Measurements from ENCODE around the gene AIDA. TPM values are rescaled to one million over a fixed set of nuclear protein-coding genes. Genes with fewer than 3 reads are reported as not detected.
A peak's percentile ranks its signal among the peaks of the same experiment; 100 is the strongest.

AIDA gene
- total RNA-seq, 3 donors from 2014 or later, result 35.5 to 87.9 (median 35.5) TPM

DNA sequence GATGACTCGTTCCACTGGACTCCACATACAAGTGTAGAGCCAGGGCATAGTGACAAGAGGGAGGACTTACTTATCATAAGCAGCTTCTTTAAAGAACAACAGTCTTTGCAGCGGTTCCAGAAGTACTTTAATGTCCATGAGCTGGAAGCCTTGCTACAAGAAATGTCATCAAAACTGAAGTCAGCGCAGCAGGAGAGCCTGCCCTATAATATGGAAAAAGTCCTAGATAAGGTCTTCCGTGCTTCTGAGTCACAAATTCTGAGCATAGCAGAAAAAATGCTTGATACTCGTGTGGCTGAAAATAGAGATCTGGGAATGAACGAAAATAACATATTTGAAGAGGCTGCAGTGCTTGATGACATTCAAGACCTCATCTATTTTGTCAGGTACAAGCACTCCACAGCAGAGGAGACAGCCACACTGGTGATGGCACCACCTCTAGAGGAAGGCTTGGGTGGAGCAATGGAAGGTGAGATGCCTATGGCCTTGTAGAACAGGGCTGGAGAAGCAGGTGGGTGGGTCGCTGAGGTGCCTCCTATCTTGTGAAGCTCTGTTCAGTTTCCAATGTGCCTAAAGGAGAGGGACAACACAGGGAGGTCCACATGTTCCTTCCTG is 82.3 kb downstream of the AIDA start:
- no peak overlapping the region for H3K4me3 ChIP-seq
- no peak for ATAC-seq
- no peak for DNase-seq
- intact Hi-C loops (cut with DNase I, micrococcal nuclease), result no loop called here
- no peaks in the 10 kb centered on the region for H3K9me3 ChIP-seq
- no peaks in the 10 kb centered on the region for H3K4me1 ChIP-seq (ENCODE audit: low read depth)
- peaks cover 5% of the 10 kb centered on the region for H3K36me3 ChIP-seq (ENCODE audit: low read depth)
- TF ChIP-seq, protein P1, sequence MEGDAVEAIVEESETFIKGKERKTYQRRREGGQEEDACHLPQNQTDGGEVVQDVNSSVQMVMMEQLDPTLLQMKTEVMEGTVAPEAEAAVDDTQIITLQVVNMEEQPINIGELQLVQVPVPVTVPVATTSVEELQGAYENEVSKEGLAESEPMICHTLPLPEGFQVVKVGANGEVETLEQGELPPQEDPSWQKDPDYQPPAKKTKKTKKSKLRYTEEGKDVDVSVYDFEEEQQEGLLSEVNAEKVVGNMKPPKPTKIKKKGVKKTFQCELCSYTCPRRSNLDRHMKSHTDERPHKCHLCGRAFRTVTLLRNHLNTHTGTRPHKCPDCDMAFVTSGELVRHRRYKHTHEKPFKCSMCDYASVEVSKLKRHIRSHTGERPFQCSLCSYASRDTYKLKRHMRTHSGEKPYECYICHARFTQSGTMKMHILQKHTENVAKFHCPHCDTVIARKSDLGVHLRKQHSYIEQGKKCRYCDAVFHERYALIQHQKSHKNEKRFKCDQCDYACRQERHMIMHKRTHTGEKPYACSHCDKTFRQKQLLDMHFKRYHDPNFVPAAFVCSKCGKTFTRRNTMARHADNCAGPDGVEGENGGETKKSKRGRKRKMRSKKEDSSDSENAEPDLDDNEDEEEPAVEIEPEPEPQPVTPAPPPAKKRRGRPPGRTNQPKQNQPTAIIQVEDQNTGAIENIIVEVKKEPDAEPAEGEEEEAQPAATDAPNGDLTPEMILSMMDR (IDR thresholded peaks at IDR 0.05), result no peak

DNA sequence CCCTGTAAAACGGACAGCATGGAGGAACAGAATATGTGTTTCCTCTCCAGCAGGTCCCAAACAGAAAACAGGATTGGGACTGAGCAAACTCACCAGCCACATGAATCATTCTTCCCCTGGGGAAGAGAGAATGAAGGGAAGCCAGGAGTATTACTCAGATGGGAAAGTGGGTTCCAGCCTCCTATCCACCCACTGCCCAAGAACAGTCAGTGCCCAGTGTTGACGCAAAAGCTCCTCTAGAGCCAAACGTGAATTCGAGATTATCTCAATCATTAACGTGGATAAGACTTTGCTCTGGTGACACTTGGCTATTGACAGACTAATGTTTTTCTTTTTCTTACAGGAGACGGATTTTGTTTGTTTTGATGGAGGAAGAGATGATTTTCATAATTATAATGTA is 85.1 kb downstream of the AIDA start:
- Histone ChIP-seq H3K9me3 (no peaks in the 10 kb centered on the region), H3K4me1 (ENCODE audit: low read depth) (no peaks in the 10 kb centered on the region), H3K36me3 (ENCODE audit: low read depth) (no peaks in the 10 kb centered on the region), H3K4me3 (no peak overlapping the region)
- TF ChIP-seq, protein P1 (IDR thresholded peaks at IDR 0.05), result no peak
- DNase-seq, result no peak
- no peak for ATAC-seq
- intact Hi-C loops (cut with DNase I, micrococcal nuclease), result no loop called here

DNA sequence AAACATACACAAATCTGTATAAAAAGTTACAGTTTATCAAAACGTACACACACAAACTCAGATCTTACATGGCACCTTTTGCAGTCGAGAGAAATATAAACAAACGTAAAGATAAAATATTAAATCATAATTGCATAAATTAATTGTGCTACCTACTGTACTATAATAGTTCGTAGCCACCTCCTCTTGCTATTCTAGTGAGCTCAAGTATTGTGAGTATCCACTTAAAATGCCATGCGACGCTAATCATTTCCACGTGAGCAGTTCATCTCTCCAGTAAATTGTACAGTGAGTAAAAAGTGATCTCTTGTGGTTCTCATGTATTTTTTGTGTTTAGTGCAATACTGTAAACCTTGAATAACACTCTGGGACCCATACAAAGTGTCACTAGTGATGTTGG is 88.1 kb downstream of the AIDA start:
- peaks cover 6% of the 10 kb centered on the region for H3K4me1 ChIP-seq (ENCODE audit: low read depth)
- TF ChIP-seq, protein P1 (IDR thresholded peaks at IDR 0.05), result no peak
- intact Hi-C loops (cut with DNase I, micrococcal nuclease), result no loop called here
- DNase-seq (no peak), ATAC-seq (no peak)
- no peaks in the 10 kb centered on the region for H3K36me3 ChIP-seq (ENCODE audit: low read depth)
- no peak overlapping the region for H3K4me3 ChIP-seq
- no peaks in the 10 kb centered on the region for H3K9me3 ChIP-seq

DNA sequence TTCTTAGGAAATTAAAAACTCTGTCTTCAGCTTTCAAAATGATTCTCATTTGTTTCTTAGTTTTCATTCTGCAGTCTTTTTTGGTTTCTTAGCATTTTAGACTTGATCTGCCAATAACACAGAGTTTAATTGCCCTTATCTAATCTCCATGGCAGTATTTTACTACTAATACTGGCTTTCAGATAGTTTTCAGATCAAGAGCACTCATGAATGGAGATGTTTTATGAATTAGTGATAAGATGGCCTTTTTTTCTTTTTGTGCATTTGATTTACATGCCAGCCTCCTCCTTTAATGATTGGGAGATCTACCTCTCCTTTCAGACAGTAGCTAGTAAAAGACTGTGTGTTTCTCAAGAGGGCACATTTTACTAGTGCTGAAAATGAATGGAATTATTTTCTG is 88.8 kb downstream of the AIDA start:
- no peaks in the 10 kb centered on the region for H3K36me3 ChIP-seq (ENCODE audit: low read depth)
- H3K4me3 ChIP-seq, result no peak overlapping the region
- DNase-seq, result no peak
- no peak for ATAC-seq
- TF ChIP-seq, protein P1 (IDR thresholded peaks at IDR 0.05), result no peak
- intact Hi-C loops (cut with DNase I, micrococcal nuclease), result no loop called here
- H3K9me3 ChIP-seq, result no peaks in the 10 kb centered on the region
- H3K4me1 ChIP-seq (ENCODE audit: low read depth), result peaks cover 8% of the 10 kb centered on the region

DNA sequence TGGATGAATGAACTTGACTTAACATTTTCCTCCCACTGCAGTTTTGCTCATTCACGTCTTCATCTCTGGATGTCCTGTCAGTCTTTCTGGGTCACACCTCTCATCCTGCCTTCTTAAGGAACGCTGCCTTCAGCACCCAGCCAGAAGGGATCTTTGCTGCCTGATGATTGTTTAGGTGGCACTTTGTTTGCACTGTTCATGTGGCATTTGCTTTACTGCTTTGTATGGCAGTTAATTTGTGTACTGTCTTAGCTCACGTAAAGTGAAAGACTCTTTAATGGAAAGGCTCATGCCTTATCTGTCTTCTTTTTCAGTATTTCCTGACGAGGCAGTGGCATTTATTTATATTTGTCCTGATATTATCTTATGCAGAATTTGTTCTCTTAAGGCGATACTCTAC is 89.5 kb downstream of the AIDA start:
- ATAC-seq, result peak; percentile 28
- H3K36me3 ChIP-seq (ENCODE audit: low read depth), result no peaks in the 10 kb centered on the region
- H3K9me3 ChIP-seq, result no peaks in the 10 kb centered on the region
- peaks cover 8% of the 10 kb centered on the region for H3K4me1 ChIP-seq (ENCODE audit: low read depth)
- H3K4me3 ChIP-seq, result no peak overlapping the region
- intact Hi-C loops (cut with DNase I, micrococcal nuclease), result no loop called here
- DNase-seq, result no peak
- TF ChIP-seq, protein P1 (IDR thresholded peaks at IDR 0.05), result no peak

DNA sequence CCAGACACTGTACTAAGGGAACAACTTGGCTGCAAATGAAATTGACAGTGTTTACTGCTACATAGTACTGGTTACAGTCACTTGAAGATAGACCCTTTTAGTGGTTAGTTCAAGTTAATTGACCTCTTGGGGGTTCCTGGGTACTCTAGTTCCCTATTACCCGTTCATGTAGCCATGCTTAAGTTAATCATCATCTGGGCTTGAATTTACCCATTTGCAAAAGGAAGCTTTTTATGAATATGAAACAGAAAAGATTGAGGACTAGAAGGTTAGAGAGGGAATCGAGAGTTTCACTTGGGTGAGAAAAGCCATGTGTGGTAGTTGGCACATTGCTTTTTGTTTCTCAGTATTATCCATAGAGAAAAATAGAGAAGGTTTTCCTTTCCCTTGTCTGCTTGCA is 91.7 kb downstream of the AIDA start:
- peaks cover 18% of the 10 kb centered on the region for H3K4me1 ChIP-seq (ENCODE audit: low read depth)
- DNase-seq (no peak), ATAC-seq (no peak)
- H3K9me3 ChIP-seq, result no peaks in the 10 kb centered on the region
- intact Hi-C loops (cut with DNase I, micrococcal nuclease), result no loop called here
- no peak overlapping the region for H3K4me3 ChIP-seq
- no peaks in the 10 kb centered on the region for H3K36me3 ChIP-seq (ENCODE audit: low read depth)
- TF ChIP-seq, protein P1 (IDR thresholded peaks at IDR 0.05), result no peak
